ENCODE measurements around the gene SEMA4C. TPM values are rescaled to one million over a fixed set of nuclear protein-coding genes. Genes with fewer than 3 reads are reported as not detected.

Gene SEMA4C
- total RNA-seq, 1 donor from 2014 or later, result 119 TPM

- Mint-ChIP-seq H3K4me3 (ENCODE audit: unreplicated experiment) (no peak overlapping the region), H3K36me3 (ENCODE audit: unreplicated experiment) (peaks cover 14% of the 10 kb centered on the region), H3K27ac (ENCODE audit: unreplicated experiment) (peak overlapping the region; percentile 7), H3K9me3 (ENCODE audit: unreplicated experiment) (peaks cover 10% of the 10 kb centered on the region), H3K4me1 (ENCODE audit: low read depth, unreplicated experiment) (no peaks in the 10 kb centered on the region), H3K27me3 (ENCODE audit: unreplicated experiment) (peaks cover 12% of the 10 kb centered on the region)
- DNase-seq, result no peak
- TF ChIP-seq, protein P1, sequence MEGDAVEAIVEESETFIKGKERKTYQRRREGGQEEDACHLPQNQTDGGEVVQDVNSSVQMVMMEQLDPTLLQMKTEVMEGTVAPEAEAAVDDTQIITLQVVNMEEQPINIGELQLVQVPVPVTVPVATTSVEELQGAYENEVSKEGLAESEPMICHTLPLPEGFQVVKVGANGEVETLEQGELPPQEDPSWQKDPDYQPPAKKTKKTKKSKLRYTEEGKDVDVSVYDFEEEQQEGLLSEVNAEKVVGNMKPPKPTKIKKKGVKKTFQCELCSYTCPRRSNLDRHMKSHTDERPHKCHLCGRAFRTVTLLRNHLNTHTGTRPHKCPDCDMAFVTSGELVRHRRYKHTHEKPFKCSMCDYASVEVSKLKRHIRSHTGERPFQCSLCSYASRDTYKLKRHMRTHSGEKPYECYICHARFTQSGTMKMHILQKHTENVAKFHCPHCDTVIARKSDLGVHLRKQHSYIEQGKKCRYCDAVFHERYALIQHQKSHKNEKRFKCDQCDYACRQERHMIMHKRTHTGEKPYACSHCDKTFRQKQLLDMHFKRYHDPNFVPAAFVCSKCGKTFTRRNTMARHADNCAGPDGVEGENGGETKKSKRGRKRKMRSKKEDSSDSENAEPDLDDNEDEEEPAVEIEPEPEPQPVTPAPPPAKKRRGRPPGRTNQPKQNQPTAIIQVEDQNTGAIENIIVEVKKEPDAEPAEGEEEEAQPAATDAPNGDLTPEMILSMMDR (IDR thresholded peaks at IDR 0.05; ENCODE audit: partially characterized antibody, unreplicated experiment), result no peak
Measured at GRCh38 chr2:96916156-96916630, 46.3 kb upstream of the SEMA4C start.

- Mint-ChIP-seq H3K27ac (ENCODE audit: unreplicated experiment) (no peak overlapping the region), H3K4me3 (ENCODE audit: unreplicated experiment) (no peak overlapping the region), H3K9me3 (ENCODE audit: unreplicated experiment) (peaks cover 5% of the 10 kb centered on the region), H3K36me3 (ENCODE audit: unreplicated experiment) (peaks cover 14% of the 10 kb centered on the region), H3K27me3 (ENCODE audit: unreplicated experiment) (peaks cover 11% of the 10 kb centered on the region), H3K4me1 (ENCODE audit: low read depth, unreplicated experiment) (peaks cover 5% of the 10 kb centered on the region)
- TF ChIP-seq, protein P1 (IDR thresholded peaks at IDR 0.05; ENCODE audit: partially characterized antibody, unreplicated experiment), result no peak
- DNase-seq, result no peak
Measured at GRCh38 chr2:96914332-96914731, 44.5 kb upstream of the SEMA4C start.

GRCh38 chr2:96913398-96914202 is 43.7 kb upstream of the SEMA4C start:
- Mint-ChIP-seq H3K27ac (ENCODE audit: unreplicated experiment) (no peak overlapping the region), H3K4me3 (ENCODE audit: unreplicated experiment) (no peak overlapping the region), H3K9me3 (ENCODE audit: unreplicated experiment) (peaks cover 6% of the 10 kb centered on the region), H3K4me1 (ENCODE audit: low read depth, unreplicated experiment) (peaks cover 6% of the 10 kb centered on the region), H3K27me3 (ENCODE audit: unreplicated experiment) (peaks cover 11% of the 10 kb centered on the region), H3K36me3 (ENCODE audit: unreplicated experiment) (peaks cover 14% of the 10 kb centered on the region)
- no peak for DNase-seq
- TF ChIP-seq, protein P1 (IDR thresholded peaks at IDR 0.05; ENCODE audit: partially characterized antibody, unreplicated experiment), result no peak

GRCh38 chr2:96913117-96913397 is 43.2 kb upstream of the SEMA4C start:
- Mint-ChIP-seq H3K27me3 (ENCODE audit: unreplicated experiment) (peaks cover 11% of the 10 kb centered on the region), H3K4me3 (ENCODE audit: unreplicated experiment) (no peak overlapping the region), H3K27ac (ENCODE audit: unreplicated experiment) (no peak overlapping the region), H3K36me3 (ENCODE audit: unreplicated experiment) (peaks cover 14% of the 10 kb centered on the region), H3K4me1 (ENCODE audit: low read depth, unreplicated experiment) (peaks cover 6% of the 10 kb centered on the region), H3K9me3 (ENCODE audit: unreplicated experiment) (peaks cover 8% of the 10 kb centered on the region)
- no peak for DNase-seq
- TF ChIP-seq, protein P1 (IDR thresholded peaks at IDR 0.05; ENCODE audit: partially characterized antibody, unreplicated experiment), result no peak

DNA sequence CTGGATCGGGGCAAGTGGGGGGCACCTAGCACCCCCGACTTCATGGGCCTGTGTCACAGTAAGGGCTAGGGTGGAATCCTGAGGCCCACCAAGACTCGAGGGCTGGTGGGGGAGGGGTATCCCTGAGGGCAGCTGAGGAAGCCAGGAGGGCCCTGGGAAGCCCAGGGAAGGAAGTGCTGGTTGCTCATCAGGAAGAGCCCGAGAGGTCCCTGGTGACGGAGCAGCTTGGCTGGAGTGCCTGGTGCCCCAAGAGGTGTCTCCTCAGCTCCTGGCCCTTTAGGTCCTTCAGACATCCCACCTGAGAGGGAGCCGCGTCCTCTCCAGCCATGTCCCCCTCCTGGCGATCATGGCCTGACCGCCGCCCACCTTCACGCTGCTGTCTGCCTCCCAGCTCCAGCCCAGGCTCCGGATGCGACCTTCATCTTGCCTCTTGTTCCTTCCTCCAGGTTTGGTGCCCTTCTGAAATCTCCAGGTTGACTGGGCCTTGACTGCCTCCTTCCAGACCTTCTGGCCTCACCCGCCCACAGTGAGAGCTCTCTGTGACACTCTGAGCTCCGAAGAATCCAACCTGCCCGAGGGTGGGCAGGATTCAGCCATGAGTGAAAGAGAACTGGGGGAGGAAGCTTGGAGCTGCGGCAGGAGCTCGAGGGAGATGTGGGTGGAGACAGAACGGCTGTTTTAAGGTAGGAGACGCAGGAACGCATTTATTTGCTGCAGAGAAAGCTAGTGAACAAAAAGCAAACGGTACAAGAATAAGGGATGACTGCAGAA is 42.7 kb upstream of the SEMA4C start:
- Mint-ChIP-seq H3K4me3 (ENCODE audit: unreplicated experiment) (no peak overlapping the region), H3K9me3 (ENCODE audit: unreplicated experiment) (peaks cover 8% of the 10 kb centered on the region), H3K27me3 (ENCODE audit: unreplicated experiment) (peaks cover 11% of the 10 kb centered on the region), H3K27ac (ENCODE audit: unreplicated experiment) (no peak overlapping the region), H3K4me1 (ENCODE audit: low read depth, unreplicated experiment) (peaks cover 6% of the 10 kb centered on the region), H3K36me3 (ENCODE audit: unreplicated experiment) (peaks cover 14% of the 10 kb centered on the region)
- no peak for DNase-seq
- TF ChIP-seq, protein P1 (IDR thresholded peaks at IDR 0.05; ENCODE audit: partially characterized antibody, unreplicated experiment), result no peak

All from glutamatergic neuron (in vitro differentiated cells).